ENCODE data around the gene CNNM3. TPM values are rescaled to one million over a fixed set of nuclear protein-coding genes. Genes with fewer than 3 reads are reported as not detected.
"Not testable (repeated sequence)": the region's sequence is repeated elsewhere in the genome, so short reads cannot be mapped to it uniquely, and the experiment has no call there.

CNNM3 gene
- 35.2 TPM for polyA plus RNA-seq (ENCODE audit: insufficient read length)
- long read RNA-seq, donor 1, partial matches to known transcripts, result 0 of 4 reads
- long read RNA-seq, donor 1, other reads (novel, unspliced or antisense), result 0 of 4 reads
- long read RNA-seq, donor 2, transcript CNNM3-201 (8 exons, 3,447 nt), result major isoform, 5 of 18 reads
- long read RNA-seq, donor 2, partial matches to known transcripts, result 12 of 18 reads
- long read RNA-seq, donor 2, other reads (novel, unspliced or antisense), result 0 of 18 reads
- long read RNA-seq, donor 3, partial matches to known transcripts, result 18 of 21 reads
- long read RNA-seq, donor 3, other reads (novel, unspliced or antisense), result 0 of 21 reads
- long read RNA-seq, donor 4, result 0 reads
- long read RNA-seq, donor 5, transcript CNNM3-201 (8 exons, 3,447 nt), result major isoform, 8 of 23 reads
- long read RNA-seq, donor 5, partial matches to known transcripts, result 14 of 23 reads
- long read RNA-seq, donor 5, other reads (novel, unspliced or antisense), result 0 of 23 reads
- long read RNA-seq, donor 6, partial matches to known transcripts, result 0 of 3 reads
- long read RNA-seq, donor 6, other reads (novel, unspliced or antisense), result 0 of 3 reads
- long read RNA-seq, donor 7, transcript CNNM3-201 (8 exons, 3,447 nt), result major isoform, 12 of 24 reads
- long read RNA-seq, donor 7, partial matches to known transcripts, result 10 of 24 reads
- long read RNA-seq, donor 7, other reads (novel, unspliced or antisense), result 0 of 24 reads
- long read RNA-seq, donor 8, partial matches to known transcripts, result 0 of 4 reads
- long read RNA-seq, donor 8, other reads (novel, unspliced or antisense), result 0 of 4 reads

GRCh38 chr2:96816127-96816835, at the start of gene CNNM3:
CNNM3 (plus strand) TSS chr2:96816268; CDS start chr2:96816278, 10 bp downstream.
- peak; percentile 94 for DNase-seq

- no peak for DNase-seq
Observed at GRCh38 chr2:96767135-96767871, 48.8 kb upstream of the CNNM3 start.

GRCh38 chr2:96768083-96768561, 47.9 kb upstream of the CNNM3 start:
- no peak for DNase-seq

- no peak for DNase-seq
Observed at GRCh38 chr2:96769814-96770213, 46.3 kb upstream of the CNNM3 start.

- DNase-seq, result no peak
Observed at GRCh38 chr2:96770442-96771202, 45.4 kb upstream of the CNNM3 start.

- DNase-seq, result no peak
Observed at GRCh38 chr2:96771796-96772618, 44.1 kb upstream of the CNNM3 start.

GRCh38 chr2:96772903-96773671, 43.0 kb upstream of the CNNM3 start:
- DNase-seq, result no peak

- no peak for DNase-seq
Observed at GRCh38 chr2:96773922-96774321, 42.1 kb upstream of the CNNM3 start.

GRCh38 chr2:96775160-96775559, 40.9 kb upstream of the CNNM3 start:
- no peak for DNase-seq

GRCh38 chr2:96783388-96783787, 32.7 kb upstream of the CNNM3 start:
- no peak for DNase-seq

GRCh38 chr2:96787411-96787810, 28.7 kb upstream of the CNNM3 start:
- DNase-seq, result no peak

- DNase-seq, result no peak
Observed at GRCh38 chr2:96788442-96789244, 27.4 kb upstream of the CNNM3 start.

GRCh38 chr2:96789245-96789617, 26.8 kb upstream of the CNNM3 start:
- DNase-seq, result no peak

- DNase-seq, result no peak
Observed at GRCh38 chr2:96792772-96793749, 23.0 kb upstream of the CNNM3 start.

GRCh38 chr2:96795076-96795475, 21.0 kb upstream of the CNNM3 start:
- DNase-seq, result no peak

GRCh38 chr2:96796497-96796896, 19.6 kb upstream of the CNNM3 start:
- not testable (repeated sequence) for DNase-seq

GRCh38 chr2:96797066-96797625, 18.9 kb upstream of the CNNM3 start:
- no peak for DNase-seq

Data from left kidney (tissue), 8 donors.